GM18499 (cell line): ENCODE measurements around the gene CABP4.

ENCODE experiments used
- ATAC-seq: cut with Tn5 transposase; IDR thresholded peaks from one replicate; pipeline ENCODE4 v1.9.1; 2021; ENCODE audit warnings: moderate number of reproducible peaks; ENCODE audit not compliant: insufficient read depth, unreplicated experiment

CABP4 gene

DNA sequence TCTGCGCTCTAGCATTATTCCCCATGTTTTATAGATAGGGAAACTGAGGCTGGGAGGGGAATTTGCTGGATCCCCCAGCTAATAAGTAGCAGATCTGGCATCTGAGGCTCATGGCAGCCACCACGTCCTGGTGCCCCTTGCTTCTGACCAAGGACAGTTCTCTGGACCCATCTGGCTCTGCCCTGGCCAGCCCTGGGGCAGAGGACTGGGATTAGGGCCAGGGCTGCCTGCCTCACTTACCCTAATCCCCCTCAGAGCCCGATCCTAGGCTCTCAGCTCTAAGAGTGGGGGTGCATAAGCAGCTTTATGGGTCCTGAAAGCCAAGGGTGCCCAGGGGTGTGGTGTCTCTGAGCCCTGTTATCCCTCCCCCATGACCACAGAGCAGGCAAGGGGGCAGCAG is at the start of gene CABP4:
Gene CABP4, plus strand, starts transcription at position 301 of the 400 bp plus-strand sequence. Its CDS starts 70 bp downstream, at position 371.
- ATAC-seq, result no peak

DNA sequence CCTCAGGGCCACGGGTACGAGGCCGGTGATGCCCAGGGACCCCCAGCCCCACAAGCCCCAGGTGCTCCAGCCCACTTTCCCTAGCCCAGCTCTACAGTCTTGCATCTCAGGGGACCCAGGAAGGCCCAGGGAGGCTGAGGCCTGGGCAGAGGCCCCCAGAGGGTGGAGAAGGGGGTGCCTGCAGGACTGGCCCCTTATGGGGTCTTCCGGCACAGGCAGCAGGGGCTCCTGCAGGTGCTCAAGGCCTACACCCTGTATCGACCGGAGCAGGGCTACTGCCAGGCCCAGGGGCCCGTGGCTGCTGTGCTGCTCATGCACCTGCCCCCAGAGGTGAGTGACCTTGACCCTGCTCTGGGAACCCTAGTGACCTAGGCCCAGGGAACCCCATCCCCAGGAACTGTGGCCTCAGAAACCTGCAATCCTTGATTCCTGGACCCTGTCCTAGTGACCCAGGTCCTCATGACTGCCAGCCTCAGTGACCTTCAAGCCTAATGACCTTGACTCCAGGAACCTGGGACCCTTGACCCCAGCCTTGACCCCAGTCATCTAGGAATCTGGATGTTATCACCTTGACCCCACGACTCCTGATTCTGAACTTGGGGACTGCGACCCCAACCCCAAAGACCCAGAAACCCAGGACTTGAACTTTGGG is 49.3 kb upstream of the CABP4 start:
- no peak for ATAC-seq

DNA sequence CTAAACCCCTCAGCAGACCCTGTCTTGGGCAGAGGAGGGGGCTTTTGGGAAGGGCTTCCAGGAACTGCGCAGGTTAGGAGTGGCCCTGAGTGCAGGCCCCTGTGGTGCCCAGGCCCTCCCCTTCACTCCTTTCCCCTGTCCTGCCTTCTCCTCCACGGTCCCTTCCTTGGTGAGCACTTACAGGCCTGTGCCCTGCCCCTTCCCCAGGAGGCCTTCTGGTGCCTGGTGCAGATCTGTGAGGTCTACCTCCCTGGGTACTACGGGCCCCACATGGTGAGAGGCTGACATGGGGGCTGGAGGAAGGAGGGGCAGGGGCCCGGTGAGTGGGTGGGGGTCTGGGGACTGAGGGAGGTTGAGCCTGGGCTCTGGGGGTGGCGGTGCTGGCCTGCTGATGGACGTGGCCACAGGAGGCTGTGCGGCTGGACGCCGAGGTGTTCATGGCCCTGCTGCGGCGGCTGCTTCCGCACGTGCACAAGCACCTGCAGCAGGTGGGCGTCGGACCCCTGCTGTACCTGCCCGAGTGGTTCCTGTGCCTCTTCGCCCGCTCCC is 48.7 kb upstream of the CABP4 start:
- ATAC-seq, result no peak

DNA sequence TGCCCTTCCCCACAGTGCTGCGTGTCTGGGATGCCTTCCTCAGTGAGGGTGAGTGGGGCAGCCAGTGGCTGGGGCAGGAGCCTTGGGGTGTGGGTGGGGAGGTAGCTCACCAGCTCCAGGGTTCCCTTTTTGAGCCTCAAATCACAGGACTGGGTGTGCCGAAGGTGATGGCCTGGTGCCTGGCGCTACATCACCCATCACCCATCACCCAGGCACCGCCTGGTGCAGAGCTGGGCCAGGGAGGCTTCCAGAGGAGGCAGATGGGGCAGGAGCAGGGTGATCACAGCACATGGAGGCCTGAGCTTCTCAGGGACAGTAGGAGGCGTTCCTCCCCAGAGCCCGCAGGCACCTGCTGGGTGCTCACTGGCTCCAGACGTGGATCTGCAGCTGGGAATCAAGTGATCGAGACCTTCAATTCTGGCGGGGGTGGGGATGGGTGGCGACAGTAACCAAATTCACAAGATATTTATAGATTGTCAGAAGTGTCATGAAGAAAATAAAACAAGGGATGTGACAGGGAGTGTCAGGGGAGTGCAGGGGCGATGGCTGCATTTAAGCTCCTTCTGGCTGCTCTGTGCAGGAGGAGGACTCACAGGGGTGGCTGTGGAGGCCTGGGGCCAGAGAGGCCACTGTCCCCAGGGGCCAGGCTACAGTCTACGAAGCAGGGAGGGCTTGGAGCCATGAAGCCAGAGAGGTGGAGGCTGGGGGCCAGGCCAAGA is 48.0 kb upstream of the CABP4 start:
- ATAC-seq, result no peak

DNA sequence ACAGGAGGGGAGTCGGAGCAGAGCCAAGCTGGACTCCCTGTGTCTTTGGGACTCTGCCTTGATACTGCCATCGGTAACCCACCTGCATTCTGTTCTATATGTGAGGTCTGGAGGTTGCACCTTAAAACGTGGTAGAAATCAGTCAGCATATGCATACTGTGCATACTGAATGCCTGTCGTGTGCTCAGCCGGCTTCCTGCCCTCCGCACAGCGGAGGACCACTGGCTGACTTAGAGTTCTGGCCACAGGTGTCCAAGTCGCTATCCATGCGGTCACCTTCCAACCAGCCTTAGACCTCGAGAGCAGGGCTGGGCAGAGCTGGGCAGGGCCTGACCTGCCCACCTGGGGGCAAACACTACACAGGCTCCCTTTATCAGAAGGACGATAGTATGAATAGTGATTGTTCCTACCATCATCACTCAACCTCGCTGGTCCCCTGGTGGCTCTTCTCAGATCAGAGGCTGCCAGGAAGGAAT is 47.4 kb upstream of the CABP4 start:
- ATAC-seq, result no peak

DNA sequence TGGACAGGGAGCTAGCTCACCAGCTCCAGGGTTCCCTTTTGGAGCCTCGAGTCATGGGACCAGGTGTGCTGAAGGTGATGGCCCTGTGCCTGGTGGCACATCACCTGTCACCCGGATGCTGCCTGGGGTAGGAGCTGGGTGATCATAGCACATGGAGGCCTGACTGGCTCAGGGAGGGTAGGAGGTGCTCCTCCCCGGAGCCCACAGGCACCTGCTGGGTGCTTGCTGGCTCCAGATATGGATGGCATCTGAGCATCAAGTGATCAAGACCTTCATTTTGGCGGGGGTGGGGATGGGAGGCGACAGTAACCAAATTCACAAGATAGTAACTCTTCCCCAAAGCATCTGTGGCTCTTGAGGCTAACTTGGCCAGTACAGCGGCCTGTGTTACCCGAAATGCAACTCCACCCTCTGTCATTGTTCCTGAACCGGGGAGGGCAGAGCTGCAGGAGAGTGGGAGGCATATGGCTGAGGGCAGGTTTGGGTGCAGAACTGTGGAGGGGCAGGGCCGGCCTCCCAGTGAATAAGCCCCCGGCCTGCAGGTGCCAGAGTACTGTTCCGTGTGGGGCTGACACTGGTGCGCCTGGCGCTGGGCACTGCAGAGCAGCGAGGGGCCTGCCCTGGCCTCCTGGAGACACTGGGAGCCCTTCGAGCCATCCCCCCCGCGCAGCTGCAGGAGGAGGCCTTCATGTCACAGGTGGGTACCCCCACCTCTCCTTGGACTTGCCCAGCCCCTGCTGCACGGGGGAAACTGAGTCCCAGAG is 46.5 kb upstream of the CABP4 start:
- no peak for ATAC-seq

- ATAC-seq, result no peak
Measured at GRCh38 chr11:67409261-67409666, 45.9 kb upstream of the CABP4 start.

DNA sequence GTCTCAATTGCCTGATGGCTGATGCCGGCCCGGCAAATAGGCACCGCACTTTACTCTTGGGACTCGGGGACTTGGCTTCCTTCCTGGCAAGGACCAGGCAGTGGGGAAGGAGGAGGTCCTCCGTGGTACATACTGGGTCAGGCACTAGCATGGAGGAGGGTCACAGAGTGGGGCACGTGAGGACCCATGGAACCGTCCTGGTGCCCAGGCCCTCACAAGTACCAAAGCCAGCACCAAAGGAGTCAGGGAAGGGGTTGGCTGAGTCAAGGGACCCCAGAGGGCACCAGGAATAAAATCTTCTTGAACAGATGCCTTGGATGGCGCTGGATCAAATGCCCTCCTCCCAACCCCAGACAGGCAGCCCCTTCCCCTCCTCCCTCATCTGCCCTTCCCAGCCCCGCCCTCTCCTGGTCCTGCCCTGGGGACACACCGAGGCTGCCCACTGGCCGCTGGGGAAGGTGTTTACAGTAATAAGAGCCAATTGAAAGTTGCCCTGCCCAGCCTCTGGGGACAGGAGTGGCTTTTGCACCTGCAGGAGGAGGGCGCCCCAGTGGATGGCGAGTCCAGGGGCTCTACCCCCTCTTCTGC is 45.3 kb upstream of the CABP4 start:
- ATAC-seq, result no peak

GRCh38 chr11:67410369-67410831 is 44.8 kb upstream of the CABP4 start:
- no peak for ATAC-seq

- ATAC-seq, result no peak
Measured at GRCh38 chr11:67410984-67411784, 44.0 kb upstream of the CABP4 start.

DNA sequence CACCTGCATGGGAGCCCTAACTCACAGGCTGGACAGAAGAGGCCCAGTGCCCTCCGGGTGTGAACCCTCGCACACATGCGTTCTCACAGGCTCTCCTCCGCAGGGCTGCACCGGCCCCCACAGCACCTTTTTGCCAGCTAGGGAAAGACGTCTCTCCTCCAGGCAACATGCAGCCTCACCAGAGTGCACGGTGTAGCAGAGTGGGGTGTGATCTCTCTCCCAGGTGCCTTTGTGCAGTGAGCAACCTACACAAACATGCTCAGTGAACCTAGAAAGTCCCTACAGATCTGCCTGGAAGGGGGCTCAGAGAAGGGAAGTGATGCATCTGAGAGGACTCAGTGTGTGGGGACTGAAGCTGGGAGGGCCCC is 43.4 kb upstream of the CABP4 start:
- ATAC-seq, result no peak

GRCh38 chr11:67412495-67413179 is 42.5 kb upstream of the CABP4 start:
- no peak for ATAC-seq

DNA sequence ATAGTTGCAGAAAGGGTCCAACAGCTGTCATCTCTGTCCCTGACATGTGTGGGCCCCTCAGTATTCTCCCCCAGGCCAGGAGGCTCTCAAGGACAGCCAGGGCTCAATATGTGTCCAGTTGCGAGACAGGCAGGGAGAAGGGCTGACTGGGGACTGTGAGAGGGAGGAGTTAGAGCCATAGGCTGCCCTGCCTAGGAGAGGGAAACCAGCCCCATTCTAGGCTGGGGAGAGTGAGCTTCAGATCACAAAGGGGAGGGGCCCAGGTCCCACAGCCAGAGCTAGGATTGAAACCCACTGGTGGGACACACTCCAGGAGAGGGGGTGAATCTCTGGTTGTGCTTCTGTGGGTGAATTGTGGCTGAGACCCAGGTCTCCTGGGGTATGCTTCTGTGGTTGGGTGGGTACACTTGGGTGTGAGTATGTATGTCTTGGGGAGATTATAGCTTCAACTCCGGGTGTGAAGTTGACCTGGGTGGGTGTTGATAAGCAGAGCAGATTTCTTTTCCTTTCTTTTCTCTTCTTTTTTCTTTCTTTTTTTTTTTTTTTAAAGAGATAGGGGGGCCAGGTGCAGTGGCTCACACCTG is 41.8 kb upstream of the CABP4 start:
- no peak for ATAC-seq

DNA sequence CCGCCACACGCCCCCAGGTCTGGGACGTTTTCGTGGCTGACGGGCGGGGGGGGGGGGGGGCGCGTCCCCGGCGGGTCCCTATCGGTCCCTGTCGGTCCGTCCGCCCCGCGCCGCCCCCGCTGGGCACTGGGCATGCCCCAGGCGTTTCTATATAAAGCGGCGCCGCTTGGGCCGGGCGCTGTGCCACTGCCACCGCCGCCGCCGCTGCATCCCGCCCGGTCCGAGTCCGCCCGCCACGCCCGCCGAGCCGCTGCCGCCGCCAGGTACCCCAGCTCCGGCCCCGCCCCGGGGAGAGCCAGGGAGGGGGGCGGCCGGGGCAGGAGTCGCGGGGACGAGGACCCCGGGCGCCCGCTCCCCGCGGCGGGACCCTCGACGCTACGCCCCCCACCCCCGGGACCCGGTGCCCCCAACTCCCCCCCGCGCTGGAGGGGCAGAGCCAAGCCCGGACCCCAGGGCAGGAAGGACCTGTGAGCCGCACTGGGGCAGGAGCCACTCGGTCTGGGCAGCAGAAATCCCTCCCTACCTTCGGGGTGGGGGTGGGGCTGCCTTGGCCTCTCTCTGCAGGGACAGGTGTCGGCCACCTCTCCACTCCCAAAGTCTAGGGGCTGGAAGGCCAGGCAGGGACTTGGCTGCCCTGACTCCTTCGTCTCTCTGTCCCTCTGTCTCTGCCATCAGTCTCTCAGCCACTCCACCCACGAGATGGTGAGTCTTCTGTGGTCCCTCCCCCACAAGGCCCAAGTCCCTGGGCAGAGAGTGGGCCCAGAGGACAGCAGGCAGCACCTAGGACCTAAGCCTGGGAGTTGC is 39.5 kb upstream of the CABP4 start, which contains the start of gene CARNS1:
Gene CARNS1, plus strand, starts transcription at position 178 of the 804 bp plus-strand sequence. Its CDS starts 522 bp downstream, at position 700.
- no peak for ATAC-seq

- no peak for ATAC-seq
Measured at GRCh38 chr11:67416416-67417335, 38.5 kb upstream of the CABP4 start.

GRCh38 chr11:67417425-67417824 is 37.7 kb upstream of the CABP4 start:
- ATAC-seq, result no peak
